GM21390 (cell line): ENCODE results near the gene TAC4.

Experiments
- ATAC-seq: cut with Tn5 transposase; IDR thresholded peaks from one replicate; pipeline ENCODE4 v1.9.1; 2021; ENCODE audit not compliant: unreplicated experiment

TAC4 gene

DNA sequence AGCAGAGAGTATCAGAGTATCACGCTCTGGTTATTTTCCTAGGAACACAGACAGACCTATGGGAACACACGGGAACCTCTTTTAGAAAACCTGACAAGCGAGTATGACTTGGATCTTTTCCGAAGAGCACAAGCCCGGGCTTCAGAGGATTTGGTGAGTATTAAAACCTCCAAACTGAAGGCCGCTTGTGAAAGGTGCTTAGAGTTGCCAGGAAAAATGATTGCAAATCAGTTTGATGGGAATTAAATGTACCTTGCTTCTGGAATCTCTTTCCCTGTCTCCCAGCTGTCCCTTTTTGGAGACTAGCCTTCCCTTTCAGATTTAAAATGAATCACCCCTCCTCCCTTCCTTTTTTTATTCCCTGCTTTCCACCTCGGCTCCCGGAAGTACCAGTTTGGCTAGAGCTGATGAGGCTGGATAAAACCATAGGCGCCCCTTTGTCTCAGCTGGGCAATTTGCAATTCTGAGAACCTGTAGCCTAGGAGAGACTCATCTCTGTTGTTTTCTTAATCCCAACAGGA, 32.0 kb downstream of the TAC4 start:
- no peak for ATAC-seq

DNA sequence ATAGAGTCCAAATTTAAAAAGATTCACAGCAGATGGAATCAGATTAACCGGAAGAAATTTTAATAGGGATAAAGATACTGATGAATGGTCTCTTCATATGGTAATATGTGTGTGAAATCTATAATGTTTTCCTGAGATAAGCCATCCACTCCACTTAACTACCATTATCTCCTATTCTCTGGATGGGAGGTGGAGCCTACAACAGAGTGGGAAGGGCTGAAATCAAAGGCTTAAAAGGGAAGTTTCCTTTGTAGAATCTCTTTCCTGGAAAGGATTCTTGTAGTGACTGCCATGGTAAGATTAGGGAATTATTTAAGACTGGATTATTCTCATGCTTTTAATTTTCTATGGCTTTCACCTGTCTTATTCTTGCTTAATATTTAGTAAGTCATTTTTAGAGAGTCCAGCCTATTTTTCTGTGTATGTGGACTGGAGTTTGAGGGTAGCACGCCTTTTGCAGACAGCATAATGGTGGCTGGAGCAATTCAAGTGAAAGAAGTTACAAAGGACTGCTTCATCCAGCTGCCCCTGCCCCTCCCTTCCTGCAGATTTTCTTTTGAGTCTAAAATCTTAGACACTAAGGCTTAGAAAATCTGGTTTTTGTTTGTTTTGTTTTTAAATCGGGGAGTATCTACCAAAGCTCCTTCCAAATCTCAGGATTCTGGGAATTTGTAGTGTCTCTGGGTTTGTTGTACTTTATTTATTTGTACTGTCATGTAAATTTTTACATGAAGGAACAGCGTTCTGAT, 32.9 kb downstream of the TAC4 start:
- no peak for ATAC-seq

DNA sequence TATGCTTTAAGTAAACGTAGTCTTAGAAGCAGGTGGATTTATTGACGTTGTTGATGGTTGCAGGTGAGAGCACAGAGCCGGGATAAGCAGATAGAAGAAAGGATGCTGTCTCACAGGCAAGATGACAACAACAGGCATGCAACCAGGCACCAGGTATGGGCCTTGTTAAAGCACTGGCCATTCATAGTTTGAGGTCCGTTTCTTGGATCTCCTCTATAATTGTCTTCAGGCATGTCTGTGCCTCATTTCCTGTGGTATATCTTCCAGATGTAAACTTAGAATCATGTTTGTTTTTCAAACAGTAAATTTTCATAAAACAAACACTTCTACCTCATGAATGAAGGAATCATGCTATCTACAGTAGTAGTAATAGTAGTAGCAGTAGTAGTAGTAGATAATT, 38.8 kb downstream of the TAC4 start:
- no peak for ATAC-seq

DNA sequence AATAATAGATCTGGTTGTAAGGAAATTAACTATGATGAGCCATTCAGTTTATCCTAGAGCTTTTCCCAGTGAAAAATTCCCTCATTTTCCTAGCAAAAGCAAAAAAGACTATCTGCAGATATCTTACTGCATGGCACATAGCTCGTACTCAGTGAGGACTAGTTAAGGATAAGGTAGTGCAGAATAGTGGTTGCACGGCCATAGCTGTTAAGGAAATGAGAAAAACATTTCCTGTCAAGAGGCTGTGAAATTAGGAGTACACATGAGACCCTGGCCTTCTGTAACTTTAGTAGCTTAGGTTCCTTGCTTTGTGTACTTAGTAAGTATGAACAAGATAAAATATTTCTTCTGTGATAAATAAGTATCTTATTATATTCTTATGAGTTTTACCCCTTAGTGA, 49.1 kb downstream of the TAC4 start:
- ATAC-seq = no peak

DNA sequence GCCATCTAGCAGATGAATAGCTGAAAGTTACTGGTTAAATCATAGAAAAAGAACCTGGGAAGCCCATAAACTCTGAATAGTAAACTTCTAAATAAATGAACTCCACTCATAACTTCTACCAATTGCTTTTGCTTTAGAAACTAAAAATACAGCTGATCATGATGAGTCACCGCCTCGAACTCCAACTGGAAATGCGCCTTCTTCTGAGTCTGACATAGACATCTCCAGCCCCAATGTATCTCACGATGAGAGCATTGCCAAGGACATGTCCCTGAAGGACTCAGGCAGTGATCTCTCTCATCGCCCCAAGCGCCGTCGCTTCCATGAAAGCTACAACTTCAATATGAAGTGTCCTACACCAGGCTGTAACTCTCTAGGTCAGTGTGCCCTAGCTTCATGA, 49.7 kb downstream of the TAC4 start:
- no peak for ATAC-seq

DNA sequence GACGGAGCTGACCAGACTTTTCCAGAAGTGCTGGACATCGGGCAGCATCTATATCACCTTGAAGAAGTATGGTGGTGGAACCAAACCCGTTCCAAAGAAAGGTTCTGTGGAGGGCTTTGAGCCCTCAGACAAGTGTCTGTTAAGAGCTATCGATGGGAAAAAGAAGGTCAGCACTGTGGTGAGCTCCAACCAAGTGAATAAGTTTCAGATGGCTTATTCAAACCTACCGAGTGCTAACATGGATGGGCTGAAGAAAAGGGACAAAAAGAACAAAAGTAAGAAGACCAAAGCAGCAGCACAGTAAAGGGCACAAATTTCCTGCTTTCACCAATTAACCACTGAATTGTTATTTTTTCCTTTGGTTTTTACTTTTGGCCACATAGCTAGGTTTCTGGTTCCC, 52.5 kb downstream of the TAC4 start:
- ATAC-seq = no peak

DNA sequence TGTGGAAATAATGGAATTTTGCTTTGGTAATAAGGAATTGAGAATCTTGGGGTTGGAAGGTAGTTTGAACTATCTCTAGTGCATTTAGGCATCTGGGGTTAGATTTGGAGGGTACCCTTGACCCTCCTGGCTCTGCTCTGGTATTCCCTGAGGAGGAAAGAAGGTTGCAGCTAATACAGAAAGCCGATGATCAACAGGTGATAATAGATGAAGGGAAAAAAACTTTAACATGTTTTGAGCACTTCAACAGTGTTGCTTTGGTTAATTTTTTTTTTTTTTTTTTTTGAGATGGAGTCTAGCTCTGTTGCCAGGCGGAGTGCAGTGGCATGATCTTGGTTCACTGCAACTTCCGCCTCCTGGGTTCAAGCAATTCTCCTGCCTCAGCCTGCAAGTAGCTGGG, 54.6 kb downstream of the TAC4 start:
- no peak for ATAC-seq

DNA sequence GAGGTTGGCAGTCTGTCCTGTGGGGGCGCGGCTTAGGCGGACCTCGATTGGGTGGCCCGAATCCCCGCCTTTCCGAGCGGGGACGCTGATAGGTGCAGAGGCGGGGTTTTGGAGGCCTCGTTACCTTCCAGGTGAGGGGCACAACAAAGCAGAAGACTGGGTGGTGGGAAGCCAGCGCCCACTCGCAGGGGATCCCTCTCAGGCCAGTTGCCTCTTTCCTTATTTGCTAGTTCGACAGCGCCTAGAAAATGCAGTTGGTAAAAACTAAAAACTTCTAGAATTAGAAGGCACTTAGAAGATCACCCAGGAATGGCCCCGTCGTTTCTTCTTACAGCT, 58.7 kb downstream of the TAC4 start:
- ATAC-seq = no peak

DNA sequence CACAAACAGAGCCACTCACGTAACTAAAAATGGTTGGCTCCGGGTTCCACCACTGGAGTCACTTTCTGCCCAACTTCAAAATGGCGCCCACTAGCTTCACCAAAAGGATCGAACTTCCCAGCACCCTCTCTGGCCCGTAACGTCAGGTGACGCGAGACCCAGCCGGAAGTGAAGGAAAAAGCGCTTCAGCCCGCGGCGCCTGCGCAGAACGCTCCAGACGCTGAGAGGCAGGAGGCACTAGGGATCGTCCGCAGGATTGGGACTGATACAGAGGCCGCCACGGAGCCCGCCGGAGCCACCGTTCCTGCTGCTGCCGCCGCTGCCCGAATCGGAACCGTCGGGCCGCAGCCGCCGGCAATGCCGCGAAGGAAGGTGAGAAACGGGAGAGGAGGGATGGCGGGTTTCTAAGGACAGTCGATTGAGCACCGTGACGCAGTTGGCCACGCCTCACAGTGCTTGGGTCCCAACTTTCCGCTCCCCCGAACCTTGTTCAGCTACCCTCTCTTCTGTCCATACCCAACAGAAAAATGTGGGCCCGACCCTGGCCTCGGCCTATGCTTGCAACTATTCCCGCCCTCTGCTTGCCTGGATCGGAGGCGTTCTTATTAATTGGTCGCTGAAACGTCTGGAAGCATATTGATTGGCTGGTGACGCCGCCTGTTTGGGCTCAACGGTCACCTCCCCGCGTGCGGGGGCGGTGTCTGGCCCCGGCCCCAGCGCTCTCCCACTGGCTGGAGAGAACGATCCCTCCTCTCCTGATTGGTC, 59.2 kb downstream of the TAC4 start, which contains the start of gene KAT7:
Gene KAT7 (plus strand): TSS at position 204 of the 765 bp plus-strand sequence. CDS start 154 bp downstream, at position 358.
- ATAC-seq = peak; percentile 87
